Measurements from ENCODE around the gene YARS2.
"Not testable (repeated sequence)": the region's sequence is repeated elsewhere in the genome, so short reads cannot be mapped to it uniquely, and the experiment has no call there.

Gene YARS2

GRCh38 chr12:32753605-32754004 is 2.1 kb downstream of the YARS2 start:
- DNase-seq (ENCODE audit: low read depth), result no peak

- no peak for DNase-seq (ENCODE audit: low read depth)
These were observed 12.4 kb downstream of the YARS2 start for GRCh38 chr12:32743264-32743663.

GRCh38 chr12:32742133-32742532 is 13.6 kb downstream of the YARS2 start:
- no peak for DNase-seq (ENCODE audit: low read depth)

- DNase-seq (ENCODE audit: low read depth), result no peak
These were observed 16.4 kb downstream of the YARS2 start for GRCh38 chr12:32739279-32739678.

- DNase-seq (ENCODE audit: low read depth), result no peak
These were observed 18.0 kb downstream of the YARS2 start for GRCh38 chr12:32737715-32738114.

- DNase-seq (ENCODE audit: low read depth), result no peak
These were observed 19.3 kb downstream of the YARS2 start for GRCh38 chr12:32736445-32736844.

GRCh38 chr12:32734952-32735351 is 20.7 kb downstream of the YARS2 start:
- no peak for DNase-seq (ENCODE audit: low read depth)

GRCh38 chr12:32727237-32727636 is 28.5 kb downstream of the YARS2 start:
- no peak for DNase-seq (ENCODE audit: low read depth)

GRCh38 chr12:32726286-32726685 is 29.4 kb downstream of the YARS2 start:
- DNase-seq (ENCODE audit: low read depth), result no peak

- not testable (repeated sequence) for DNase-seq (ENCODE audit: low read depth)
These were observed 30.4 kb downstream of the YARS2 start for GRCh38 chr12:32725308-32725707.

GRCh38 chr12:32718926-32719325 is 36.8 kb downstream of the YARS2 start:
- no peak for DNase-seq (ENCODE audit: low read depth)

- no peak for DNase-seq (ENCODE audit: low read depth)
These were observed 40.9 kb downstream of the YARS2 start for GRCh38 chr12:32714772-32715171.

GRCh38 chr12:32708926-32709325 is 46.8 kb downstream of the YARS2 start:
- no peak for DNase-seq (ENCODE audit: low read depth)

GRCh38 chr12:32706335-32707024 is 49.2 kb downstream of the YARS2 start:
- no peak for DNase-seq (ENCODE audit: low read depth)

GRCh38 chr12:32705783-32706182 is 49.9 kb downstream of the YARS2 start:
- no peak for DNase-seq (ENCODE audit: low read depth)

- DNase-seq (ENCODE audit: low read depth), result no peak
These were observed 52.8 kb downstream of the YARS2 start for GRCh38 chr12:32702946-32703345.

GRCh38 chr12:32702473-32702872 is 53.2 kb downstream of the YARS2 start:
- DNase-seq (ENCODE audit: low read depth), result no peak

- DNase-seq (ENCODE audit: low read depth), result not testable (repeated sequence)
These were observed 56.3 kb downstream of the YARS2 start for GRCh38 chr12:32699437-32699836.

GRCh38 chr12:32698285-32698684 is 57.4 kb downstream of the YARS2 start:
- no peak for DNase-seq (ENCODE audit: low read depth)

GRCh38 chr12:32697445-32697844 is 58.3 kb downstream of the YARS2 start:
- no peak for DNase-seq (ENCODE audit: low read depth)

Measured in stimulated activated CD8-positive, alpha-beta memory T cell treated with anti-CD3 and anti-CD28 coated beads, Interleukin-12 subunit alpha, Interleukin-12 subunit beta, amount 100 ng/mL, for 4 hours (primary cell).